NCI-H187 (cell line): ENCODE results near the gene IL2RA.
"Not testable (repeated sequence)": the region's sequence is repeated elsewhere in the genome, so short reads cannot be mapped to it uniquely, and the experiment has no call there.

ENCODE experiments used
- DNase-seq, 2 experiments: peaks; one replicate each; lab custom pipeline; 2025; lab: John Stamatoyannopoulos, UW

IL2RA gene

GRCh38 chr10:5981529-5981928 is 80.6 kb downstream of the IL2RA start:
- DNase-seq = no peak

- DNase-seq = no peak
Observed at GRCh38 chr10:5978230-5978489, 84.0 kb downstream of the IL2RA start.

GRCh38 chr10:5977471-5978229 is 84.5 kb downstream of the IL2RA start, which contains the start of gene IL15RA:
IL15RA (minus strand) TSS chr10:5977543; CDS start chr10:5977492, 51 bp downstream.
- DNase-seq = no peak

- no peak for DNase-seq
Observed at GRCh38 chr10:5976512-5977470, 85.4 kb downstream of the IL2RA start.

- DNase-seq = no peak
Observed at GRCh38 chr10:5975641-5976473, 86.3 kb downstream of the IL2RA start.

- DNase-seq = no peak
Observed at GRCh38 chr10:5973069-5973468, 89.1 kb downstream of the IL2RA start.

- no peak for DNase-seq
Observed at GRCh38 chr10:5971886-5972285, 90.3 kb downstream of the IL2RA start.

DNA sequence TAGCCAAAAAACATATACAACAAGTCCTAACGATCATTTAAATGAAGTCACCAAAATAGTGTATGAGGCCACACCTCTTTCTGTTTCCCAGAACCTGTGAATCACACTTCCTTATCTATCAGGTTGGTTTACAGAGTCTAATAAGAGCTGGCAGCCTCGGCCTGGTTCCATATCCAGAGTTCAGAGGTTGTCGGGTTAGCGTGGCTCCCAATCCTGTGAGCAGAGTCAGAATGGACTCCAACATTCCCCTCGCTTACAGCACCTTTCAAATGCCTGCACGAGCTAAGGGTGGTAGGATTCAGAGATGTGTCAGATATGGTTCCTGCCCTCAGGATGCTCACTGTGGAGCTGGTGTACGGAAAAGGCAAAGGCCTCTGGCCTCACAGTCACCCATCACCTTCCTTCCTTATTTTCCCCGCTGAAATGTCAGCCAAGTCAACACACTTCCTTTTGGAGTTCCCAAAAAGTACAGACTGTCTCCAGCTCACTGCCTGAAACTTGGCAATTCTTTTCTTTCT is 90.8 kb downstream of the IL2RA start:
- DNase-seq = no peak

- DNase-seq = no peak
Observed at GRCh38 chr10:5970527-5970926, 91.6 kb downstream of the IL2RA start.

- no peak for DNase-seq
Observed at GRCh38 chr10:5970066-5970465, 92.1 kb downstream of the IL2RA start.

GRCh38 chr10:5968681-5969453 is 93.3 kb downstream of the IL2RA start:
- DNase-seq = no peak

- no peak for DNase-seq
Observed at GRCh38 chr10:5968037-5968680, 94.0 kb downstream of the IL2RA start.

- DNase-seq = no peak
Observed at GRCh38 chr10:5965266-5965665, 96.9 kb downstream of the IL2RA start.

- no peak for DNase-seq
Observed at GRCh38 chr10:5964736-5965135, 97.4 kb downstream of the IL2RA start.

- DNase-seq = no peak
Observed at GRCh38 chr10:5963591-5963990, 98.6 kb downstream of the IL2RA start.

- DNase-seq = no peak
Observed at GRCh38 chr10:5963071-5963470, 99.1 kb downstream of the IL2RA start.

DNA sequence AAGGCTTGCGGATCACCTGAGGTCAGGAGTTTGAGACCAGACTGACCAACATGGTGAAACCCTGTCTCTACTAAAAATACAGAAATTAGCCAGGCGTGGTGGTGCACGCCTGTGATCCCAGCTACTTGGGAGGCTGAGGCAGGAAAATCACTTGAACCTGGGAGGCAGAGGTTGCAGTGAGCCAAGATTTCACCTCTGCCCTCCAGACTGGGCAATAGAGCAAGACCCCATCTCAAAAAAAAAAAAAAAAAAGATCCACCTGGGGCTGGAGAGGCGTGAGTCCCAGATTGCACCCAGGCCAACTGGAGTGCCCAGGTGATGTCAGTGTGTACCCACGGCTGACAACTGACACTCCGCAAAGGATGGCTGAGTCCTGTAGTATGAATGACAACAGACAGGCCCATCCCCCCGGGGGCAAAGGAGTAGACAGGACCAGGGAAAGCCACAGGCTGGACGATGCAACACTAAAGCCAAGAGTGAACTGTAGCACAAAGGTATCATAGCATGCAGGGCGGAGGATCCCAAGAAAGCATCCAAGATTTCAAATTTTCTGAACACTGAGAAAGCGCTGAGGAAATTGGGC is 99.7 kb downstream of the IL2RA start:
- DNase-seq = not testable (repeated sequence)

- no peak for DNase-seq
Observed at GRCh38 chr10:5961405-5962100, 100.6 kb downstream of the IL2RA start.

GRCh38 chr10:5960973-5961275 is 101.2 kb downstream of the IL2RA start:
- DNase-seq = not testable (repeated sequence)
